Stimulated activated naive CD8-positive, alpha-beta T cell treated with anti-CD3 and anti-CD28 coated beads, Interleukin-15, amount 100 ng/mL, for 72 hours (primary cell): ENCODE data around the gene OCLN.
A peak's percentile ranks its signal among the peaks of the same experiment; 100 is the strongest.
"Not testable (repeated sequence)": the region's sequence is repeated elsewhere in the genome, so short reads cannot be mapped to it uniquely, and the experiment has no call there.

Experiments used
- ATAC-seq: fragments of 150-1000 bp; cut with Tn5 transposase; 2 replicates; pipeline ENCODE4 v1.10.0; 2021; ENCODE audit warnings: mild to moderate bottlenecking, moderate library complexity
- DNase-seq, 2 donors: peaks; one replicate each; pipeline ENCODE4 v3.0.0; 2021 to 2022
- H3K27ac Mint-ChIP-seq, 2 donors: one replicate each; pipeline ENCODE4 v1.8.0; 2022; ENCODE audit warnings: mild to moderate bottlenecking in 2 of 2, mixed read lengths in 2 of 2, moderate library complexity in 2 of 2
- H3K27me3 Mint-ChIP-seq: one replicate; pipeline ENCODE4 v1.8.0; 2022; ENCODE audit warnings: mixed read lengths
- H3K4me1 Mint-ChIP-seq: one replicate; pipeline ENCODE4 v1.8.0; 2022; ENCODE audit warnings: mild to moderate bottlenecking, mixed read lengths
- H3K4me3 Mint-ChIP-seq, 2 donors: one replicate each; pipeline ENCODE4 v1.8.0; 2022; ENCODE audit warnings: mild to moderate bottlenecking in 2 of 2, mixed read lengths in 2 of 2, moderate library complexity in 1 of 2
- H3K9me3 Mint-ChIP-seq, 2 donors: one replicate each; pipeline ENCODE4 v1.8.0; 2022; ENCODE audit warnings: mixed read lengths in 2 of 2

Gene OCLN, protein sequence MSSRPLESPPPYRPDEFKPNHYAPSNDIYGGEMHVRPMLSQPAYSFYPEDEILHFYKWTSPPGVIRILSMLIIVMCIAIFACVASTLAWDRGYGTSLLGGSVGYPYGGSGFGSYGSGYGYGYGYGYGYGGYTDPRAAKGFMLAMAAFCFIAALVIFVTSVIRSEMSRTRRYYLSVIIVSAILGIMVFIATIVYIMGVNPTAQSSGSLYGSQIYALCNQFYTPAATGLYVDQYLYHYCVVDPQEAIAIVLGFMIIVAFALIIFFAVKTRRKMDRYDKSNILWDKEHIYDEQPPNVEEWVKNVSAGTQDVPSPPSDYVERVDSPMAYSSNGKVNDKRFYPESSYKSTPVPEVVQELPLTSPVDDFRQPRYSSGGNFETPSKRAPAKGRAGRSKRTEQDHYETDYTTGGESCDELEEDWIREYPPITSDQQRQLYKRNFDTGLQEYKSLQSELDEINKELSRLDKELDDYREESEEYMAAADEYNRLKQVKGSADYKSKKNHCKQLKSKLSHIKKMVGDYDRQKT

DNA sequence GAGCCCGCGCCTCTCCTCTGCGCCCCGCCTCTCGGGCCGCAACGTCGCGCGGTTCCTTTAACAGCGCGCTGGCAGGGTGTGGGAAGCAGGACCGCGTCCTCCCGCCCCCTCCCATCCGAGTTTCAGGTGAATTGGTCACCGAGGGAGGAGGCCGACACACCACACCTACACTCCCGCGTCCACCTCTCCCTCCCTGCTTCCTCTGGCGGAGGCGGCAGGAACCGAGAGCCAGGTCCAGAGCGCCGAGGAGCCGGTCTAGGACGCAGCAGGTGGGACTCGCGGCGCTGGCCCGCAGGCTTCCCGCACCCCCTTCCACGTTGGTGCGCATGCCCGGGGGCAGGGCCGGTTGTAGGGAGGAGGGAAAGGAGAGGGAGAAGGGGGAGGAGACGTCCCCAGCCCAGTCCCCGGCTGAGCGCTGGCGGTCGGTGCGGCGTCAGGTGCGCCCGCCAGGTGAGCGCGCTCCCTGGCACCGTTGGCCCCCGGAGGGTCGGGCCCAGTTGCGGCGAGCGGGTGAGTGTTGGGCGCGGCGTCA lies at the start of gene OCLN:
Gene OCLN, plus strand, starts transcription at position 400 of the 532 bp plus-strand sequence. CDS start 11,455 bp downstream, outside the sequence.
- peak within 1 kb of the TSS; percentile 82 to 85 for H3K4me3 Mint-ChIP-seq
- H3K27me3 Mint-ChIP-seq: peaks cover 72% of the 10 kb centered on the region
- H3K27ac Mint-ChIP-seq: peak within 1 kb of the TSS in 1 of 2 donors; percentile 48
- no peaks in the 10 kb centered on the region for H3K9me3 Mint-ChIP-seq
- peaks cover 15% of the 10 kb centered on the region for H3K4me1 Mint-ChIP-seq
- peak; percentile 19 to 31 for DNase-seq
- ATAC-seq: peak; percentile 60

DNA sequence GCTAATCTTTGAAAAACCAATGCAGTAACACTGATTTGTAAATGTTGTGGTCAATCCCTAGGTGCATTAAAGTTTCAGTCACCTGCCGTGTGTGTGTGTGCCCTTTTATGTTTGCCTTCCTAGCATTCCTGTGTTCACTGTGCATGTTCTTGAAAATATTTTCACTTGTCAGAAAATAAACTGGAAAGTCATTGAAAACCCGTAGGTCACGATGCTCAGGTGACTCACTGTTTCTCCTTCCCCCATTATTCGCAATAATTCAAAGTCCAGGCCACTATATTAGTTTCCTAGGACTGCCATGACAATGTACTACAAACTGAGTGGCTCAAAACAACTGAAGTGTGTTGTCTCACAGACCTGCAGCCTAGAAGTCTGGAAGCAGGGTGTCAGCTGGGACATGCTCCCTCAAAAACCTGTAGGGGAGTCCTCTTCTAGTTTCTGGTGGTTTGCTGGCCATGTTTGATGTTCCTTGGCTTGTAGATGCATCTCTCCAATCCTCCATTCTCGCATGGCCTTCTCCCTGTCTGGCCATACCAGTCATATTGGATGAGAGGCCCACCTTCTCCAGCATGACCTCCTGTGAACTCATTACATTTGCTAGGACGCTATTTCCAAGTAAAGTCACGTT lies 48.3 kb upstream of the OCLN start:
- ATAC-seq: no peak
- Mint-ChIP-seq H3K4me3 (no peak overlapping the region), H3K27ac (no peak overlapping the region), H3K9me3 (no peaks in the 10 kb centered on the region), H3K27me3 (no peaks in the 10 kb centered on the region), H3K4me1 (no peaks in the 10 kb centered on the region)
- no peak for DNase-seq

DNA sequence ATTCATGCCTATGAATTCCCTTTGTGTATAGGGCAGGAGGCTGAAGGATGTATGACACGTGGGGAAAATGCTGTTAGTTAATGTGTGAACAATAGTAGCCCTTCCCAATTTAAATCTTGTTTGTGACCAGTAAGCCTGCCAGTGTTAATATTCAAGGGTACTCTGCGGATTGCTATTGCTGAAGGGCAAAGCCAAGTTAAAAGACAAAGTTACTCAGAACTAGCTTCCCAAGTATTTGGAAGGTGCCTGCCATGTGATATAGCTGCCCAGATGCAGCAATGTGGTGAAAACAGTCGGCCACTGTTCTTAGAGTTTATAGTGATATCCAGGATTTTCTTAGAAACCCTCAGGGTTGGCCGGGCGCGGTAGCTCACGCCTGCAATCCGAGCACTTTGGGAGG lies 43.1 kb upstream of the OCLN start:
- Mint-ChIP-seq H3K27me3 (no peaks in the 10 kb centered on the region), H3K9me3 (no peaks in the 10 kb centered on the region), H3K4me1 (no peaks in the 10 kb centered on the region), H3K27ac (no peak overlapping the region), H3K4me3 (no peak overlapping the region)
- no peak for DNase-seq
- ATAC-seq: no peak

DNA sequence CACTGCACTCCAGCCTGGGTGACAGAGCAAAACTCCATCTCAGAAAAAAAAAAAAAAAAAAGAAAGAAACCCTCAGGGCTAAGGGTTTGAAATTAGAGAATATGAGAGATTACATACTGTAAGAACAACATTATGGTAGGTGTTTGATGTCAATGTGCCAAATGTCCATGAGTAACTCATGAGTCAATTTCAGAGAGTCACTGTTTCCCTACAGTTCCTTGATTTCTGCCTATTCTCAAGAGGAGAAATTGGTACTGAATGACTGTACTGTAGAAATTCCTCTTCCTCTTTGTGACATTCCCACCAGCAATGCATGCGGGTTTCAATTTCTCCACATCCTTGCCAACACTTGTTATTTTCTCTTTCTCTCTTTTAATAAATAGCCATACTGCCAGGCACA lies 42.5 kb upstream of the OCLN start:
- Mint-ChIP-seq H3K27me3 (no peaks in the 10 kb centered on the region), H3K4me1 (no peaks in the 10 kb centered on the region), H3K4me3 (no peak overlapping the region), H3K27ac (no peak overlapping the region), H3K9me3 (no peaks in the 10 kb centered on the region)
- no peak for DNase-seq
- no peak for ATAC-seq

DNA sequence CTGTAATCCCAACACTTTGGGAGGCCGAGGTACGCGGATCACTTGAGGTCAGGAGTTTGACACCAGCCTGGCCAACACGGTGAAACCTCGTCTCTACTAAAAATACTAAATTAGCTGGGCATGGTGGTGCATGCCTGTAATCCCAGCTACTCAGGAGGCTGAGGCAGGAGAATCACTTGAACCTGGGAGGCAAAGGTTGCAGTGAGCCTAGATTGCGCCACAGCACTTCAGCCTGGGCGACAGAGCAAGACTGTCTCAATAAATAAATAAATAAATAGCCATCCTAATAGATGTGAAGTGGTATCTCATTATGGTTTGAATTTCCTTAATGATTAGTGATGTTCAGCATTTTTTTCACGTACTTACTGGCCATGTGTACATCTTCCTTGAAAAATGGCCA lies 42.1 kb upstream of the OCLN start:
- H3K27me3 Mint-ChIP-seq, H3K9me3 Mint-ChIP-seq, H3K4me1 Mint-ChIP-seq, H3K27ac Mint-ChIP-seq, H3K4me3 Mint-ChIP-seq, DNase-seq, ATAC-seq: not testable (repeated sequence)

DNA sequence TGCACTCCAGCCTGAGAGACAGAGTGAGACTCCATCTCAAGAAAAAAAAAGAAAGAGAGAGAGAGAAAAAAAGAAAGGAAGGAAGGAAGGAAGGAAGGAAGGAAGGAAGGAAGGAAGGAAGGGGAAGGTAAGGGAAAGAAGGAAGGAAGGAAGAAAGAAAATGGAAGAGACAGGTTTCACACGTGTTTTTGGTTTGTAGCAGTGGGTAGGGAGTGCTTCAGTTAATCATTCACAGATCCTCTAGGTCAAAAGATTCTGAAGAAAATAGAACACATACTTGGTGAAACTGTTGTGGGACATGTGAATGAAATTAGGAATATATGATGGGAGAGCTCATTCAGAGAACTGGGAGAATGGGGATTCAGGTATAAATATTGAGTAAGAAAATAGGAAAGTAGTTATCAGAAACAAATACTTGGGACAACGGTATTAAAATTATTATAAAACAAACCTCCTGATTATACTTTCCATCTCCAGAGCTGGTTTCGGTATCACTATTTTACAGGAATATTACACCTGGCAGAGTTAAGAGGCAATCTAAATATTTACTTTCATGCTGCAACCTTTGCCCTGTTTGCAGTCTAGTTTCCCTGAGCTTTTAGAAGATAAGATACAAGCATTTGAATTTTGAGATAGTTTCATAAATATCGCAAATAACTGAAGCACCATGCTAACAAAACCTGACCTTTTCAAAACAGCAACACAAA lies 40.5 kb upstream of the OCLN start:
- ATAC-seq (no peak), DNase-seq (no peak)
- no peak overlapping the region for H3K4me3 Mint-ChIP-seq
- H3K9me3 Mint-ChIP-seq: no peaks in the 10 kb centered on the region
- H3K27me3 Mint-ChIP-seq: no peaks in the 10 kb centered on the region
- H3K27ac Mint-ChIP-seq: no peak overlapping the region
- no peaks in the 10 kb centered on the region for H3K4me1 Mint-ChIP-seq

DNA sequence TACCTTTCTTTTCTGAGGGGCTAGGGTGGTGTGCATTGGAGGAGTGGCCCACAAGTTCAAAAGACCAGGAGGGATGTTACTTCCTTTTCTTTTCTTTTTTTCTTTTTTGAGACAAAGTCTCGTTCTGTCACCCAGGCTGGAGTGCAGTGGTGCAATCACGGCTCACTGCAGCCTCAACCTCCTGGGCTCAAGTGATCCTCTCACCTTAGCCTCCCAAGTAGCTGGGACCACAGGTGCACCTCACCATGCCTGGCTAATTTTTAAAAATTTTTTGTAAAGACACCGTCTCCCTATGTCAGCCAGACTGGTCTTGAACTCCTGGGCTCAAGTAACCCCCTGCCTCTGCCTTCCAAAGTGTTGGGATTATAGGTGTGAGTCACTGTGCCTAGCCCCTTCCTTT lies 39.1 kb upstream of the OCLN start:
- not testable (repeated sequence) for H3K9me3 Mint-ChIP-seq, DNase-seq, ATAC-seq

DNA sequence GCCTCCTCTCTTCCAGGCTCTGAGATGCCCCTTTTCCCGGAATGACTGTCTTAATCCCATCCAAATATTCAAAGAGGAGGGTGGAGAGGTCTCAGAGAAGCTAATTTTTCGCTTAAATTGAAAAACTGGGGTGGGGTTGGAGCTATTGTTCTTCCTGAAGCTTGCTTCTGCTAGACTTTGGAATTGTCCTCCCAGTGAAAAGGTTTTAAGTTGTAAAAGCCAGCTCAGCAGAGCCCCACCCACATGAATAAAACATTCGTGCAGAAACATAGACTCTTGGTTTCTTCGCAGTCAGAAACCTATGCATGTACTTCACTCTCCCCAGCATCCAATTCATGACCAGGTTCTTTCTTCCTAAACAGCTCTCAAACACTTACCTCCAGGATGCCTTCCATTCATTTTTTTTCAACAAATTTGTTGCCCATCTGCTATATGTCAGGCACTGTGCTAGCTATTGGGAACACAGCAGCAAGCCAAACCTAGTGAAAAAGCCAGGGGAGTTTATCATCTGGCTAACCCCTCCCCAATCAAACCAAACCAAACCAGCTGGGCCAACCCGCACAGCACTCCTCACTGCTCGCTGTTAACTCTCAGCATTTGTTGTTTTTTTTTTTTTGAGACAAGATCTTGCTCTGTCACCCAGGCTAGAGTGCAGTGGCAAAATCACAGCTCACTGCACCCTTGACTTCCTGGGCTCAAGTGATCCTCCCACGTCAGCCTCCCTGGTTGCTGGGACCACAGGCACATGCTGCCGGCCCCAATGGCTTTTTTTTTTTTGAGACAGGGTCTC lies 37.9 kb upstream of the OCLN start:
- Mint-ChIP-seq H3K27me3 (no peaks in the 10 kb centered on the region), H3K27ac (no peak overlapping the region), H3K9me3 (no peaks in the 10 kb centered on the region), H3K4me1 (no peaks in the 10 kb centered on the region), H3K4me3 (no peak overlapping the region)
- no peak for ATAC-seq
- DNase-seq: no peak

More for the DNA sequence above, 39.1 kb upstream of the OCLN start:
- H3K4me3 Mint-ChIP-seq, H3K27me3 Mint-ChIP-seq, H3K27ac Mint-ChIP-seq, H3K4me1 Mint-ChIP-seq: not testable (repeated sequence)

DNA sequence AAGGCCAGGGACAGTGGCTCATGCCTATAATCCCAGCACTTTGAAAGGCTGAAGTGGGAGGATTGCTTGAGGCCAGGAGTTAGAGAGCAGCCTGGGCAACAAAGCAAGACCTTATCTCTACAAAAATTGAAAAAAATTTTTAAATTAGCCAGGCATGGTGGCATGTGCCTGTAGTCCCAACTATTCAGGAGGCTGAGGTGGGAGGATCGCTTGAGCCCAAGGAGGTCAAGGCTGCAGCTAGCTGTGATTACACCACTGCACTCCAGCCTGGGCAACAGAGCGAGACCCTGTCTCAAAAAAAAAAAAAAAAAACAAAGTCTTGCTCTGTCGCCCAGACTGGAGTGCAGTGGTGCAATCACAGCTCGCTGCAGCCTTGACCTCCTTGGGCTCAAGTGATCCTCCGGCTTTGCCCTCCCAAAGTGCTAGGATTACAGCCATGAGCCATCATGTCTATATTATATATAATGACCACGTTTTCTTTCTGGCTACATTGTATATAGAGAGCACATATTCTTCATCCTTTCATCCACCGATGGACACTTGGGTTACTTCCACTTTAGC lies 37.1 kb upstream of the OCLN start:
- H3K4me3 Mint-ChIP-seq, H3K9me3 Mint-ChIP-seq, H3K27me3 Mint-ChIP-seq, DNase-seq, ATAC-seq, H3K27ac Mint-ChIP-seq, H3K4me1 Mint-ChIP-seq: not testable (repeated sequence)

DNA sequence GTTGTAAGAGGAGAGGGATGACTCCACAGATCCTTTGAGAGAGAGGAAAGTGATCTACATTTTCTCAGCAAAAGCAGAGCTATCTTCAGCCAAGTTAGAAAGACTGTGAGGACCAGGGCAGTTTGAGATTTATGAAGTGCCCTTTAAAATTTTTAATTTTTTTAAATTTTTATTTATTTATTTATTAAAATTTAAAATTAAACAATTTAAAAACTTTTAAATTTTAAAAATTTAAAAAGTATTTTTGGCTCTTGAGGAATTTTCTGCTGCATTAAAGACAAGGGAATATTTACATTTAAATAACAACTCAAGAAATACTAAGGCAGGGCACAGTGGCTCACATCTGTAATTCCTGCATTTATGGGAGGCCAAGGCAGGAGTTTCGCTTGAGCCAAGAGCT lies 30.4 kb upstream of the OCLN start:
- ATAC-seq (no peak), DNase-seq (no peak)
- no peaks in the 10 kb centered on the region for H3K9me3 Mint-ChIP-seq
- no peak overlapping the region for H3K27ac Mint-ChIP-seq
- H3K4me3 Mint-ChIP-seq: no peak overlapping the region
- H3K4me1 Mint-ChIP-seq: no peaks in the 10 kb centered on the region
- no peaks in the 10 kb centered on the region for H3K27me3 Mint-ChIP-seq

DNA sequence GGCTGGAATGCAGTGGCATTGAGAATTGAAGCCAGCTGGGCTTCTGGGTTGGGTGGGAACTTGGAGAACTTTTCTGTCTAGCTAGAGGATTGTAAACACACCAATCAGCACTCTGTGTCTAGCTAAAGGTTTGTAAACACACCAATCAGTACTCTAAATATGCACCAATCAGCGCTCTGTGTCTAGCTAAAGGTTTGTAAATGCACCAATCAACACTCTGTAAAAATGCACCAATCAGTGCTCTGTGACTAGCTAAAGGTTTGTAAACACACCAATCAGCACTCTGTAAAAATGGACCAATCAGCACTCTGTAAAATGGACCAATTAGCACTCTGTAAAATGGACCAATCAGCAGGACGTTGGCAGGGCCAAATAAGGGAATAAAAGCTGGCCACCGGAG lies 26.2 kb upstream of the OCLN start:
- not testable (repeated sequence) for H3K27ac Mint-ChIP-seq, H3K27me3 Mint-ChIP-seq, H3K4me3 Mint-ChIP-seq, H3K4me1 Mint-ChIP-seq, ATAC-seq, DNase-seq, H3K9me3 Mint-ChIP-seq

DNA sequence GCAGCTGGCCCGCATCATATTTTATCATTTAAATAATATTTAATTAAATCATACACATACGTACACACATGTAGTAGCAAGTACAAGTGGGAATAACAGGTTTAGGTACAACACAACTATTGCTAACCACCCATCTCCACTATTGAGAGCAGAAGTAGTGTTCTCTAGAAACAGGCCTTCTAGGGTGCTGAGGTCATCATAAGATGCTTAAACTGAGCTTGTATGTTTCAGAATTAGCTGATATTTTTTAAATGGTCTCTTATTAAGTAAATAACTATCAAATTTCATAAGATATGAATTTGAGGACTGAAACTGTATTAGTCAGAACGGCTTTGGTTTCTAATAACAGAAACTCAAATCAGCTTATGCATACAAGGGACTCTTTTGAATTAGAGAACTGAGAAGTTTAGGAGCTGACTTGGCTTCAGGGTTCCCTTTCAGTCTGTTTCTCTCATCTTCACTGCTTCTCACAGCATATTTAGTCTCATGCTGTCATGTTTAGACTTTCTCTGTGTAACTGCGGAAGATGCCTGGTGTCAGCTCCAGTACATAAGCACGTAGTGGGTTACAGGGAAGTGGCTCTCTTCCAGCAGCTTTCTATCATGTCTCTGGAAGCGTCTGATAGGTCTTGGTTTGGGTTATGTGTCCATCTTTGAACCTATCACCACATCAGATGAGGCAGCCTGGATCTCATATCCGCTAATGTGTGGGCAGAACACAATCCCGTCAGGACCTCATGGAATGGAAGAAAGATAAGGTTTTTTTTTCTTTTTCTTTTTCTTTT lies 25.0 kb upstream of the OCLN start:
- ATAC-seq: no peak
- H3K27ac Mint-ChIP-seq: no peak overlapping the region
- H3K4me1 Mint-ChIP-seq: no peaks in the 10 kb centered on the region
- no peaks in the 10 kb centered on the region for H3K27me3 Mint-ChIP-seq
- no peak overlapping the region for H3K4me3 Mint-ChIP-seq
- H3K9me3 Mint-ChIP-seq: peaks cover 0 to 9% of the 10 kb centered on the region in 2 donors
- no peak for DNase-seq

DNA sequence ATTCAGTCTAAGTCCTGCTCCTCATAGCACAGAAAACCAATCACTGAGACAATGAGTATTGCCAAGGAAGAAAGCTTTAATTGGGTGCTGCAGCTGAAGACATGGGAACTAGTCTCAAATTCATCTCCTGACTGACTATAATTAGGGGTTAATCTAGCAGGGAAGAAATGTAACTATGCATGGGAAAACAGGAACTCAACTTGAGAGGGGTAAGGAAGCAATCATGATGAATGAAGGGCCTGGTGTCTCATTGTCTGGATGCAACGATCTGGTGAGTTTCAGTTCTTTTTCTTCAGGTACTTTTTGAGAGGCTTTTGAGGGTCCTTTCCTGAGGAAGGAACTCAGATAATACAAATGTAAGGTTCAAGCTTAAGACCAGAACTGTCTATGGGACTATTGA lies 24.0 kb upstream of the OCLN start:
- ATAC-seq: no peak
- no peaks in the 10 kb centered on the region for H3K4me1 Mint-ChIP-seq
- no peak for DNase-seq
- no peak overlapping the region for H3K27ac Mint-ChIP-seq
- no peak overlapping the region for H3K4me3 Mint-ChIP-seq
- H3K9me3 Mint-ChIP-seq: peaks cover 0 to 9% of the 10 kb centered on the region in 2 donors
- no peaks in the 10 kb centered on the region for H3K27me3 Mint-ChIP-seq

DNA sequence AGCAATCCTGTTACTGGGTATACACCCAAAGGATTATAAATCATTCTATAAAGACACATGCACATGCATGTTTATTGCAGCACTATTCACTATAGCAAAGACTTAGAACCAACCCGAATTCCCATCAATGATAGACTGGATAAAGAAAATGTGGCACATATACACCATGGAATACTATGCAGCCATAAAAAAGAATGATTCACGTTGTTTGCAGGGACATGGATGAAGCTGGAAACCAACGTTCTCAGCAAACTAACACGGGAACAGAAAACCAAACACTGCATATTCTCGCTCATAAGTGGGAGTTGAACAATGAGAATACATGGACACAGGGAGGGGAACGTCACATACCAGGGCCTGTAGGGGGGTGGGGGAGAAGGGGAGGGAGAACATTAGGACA lies 21.1 kb upstream of the OCLN start:
- not testable (repeated sequence) for H3K27me3 Mint-ChIP-seq, H3K27ac Mint-ChIP-seq, ATAC-seq, H3K4me3 Mint-ChIP-seq, H3K9me3 Mint-ChIP-seq, DNase-seq, H3K4me1 Mint-ChIP-seq
